Measurements from ENCODE around the gene HSPBP1.

The HSPBP1 gene

GRCh38 chr19:55255618-55256423 is 24.1 kb downstream of the HSPBP1 start:
- DNase-seq (ENCODE audit: low read depth) = peak; percentile 67

GRCh38 chr19:55254625-55254977 is 25.3 kb downstream of the HSPBP1 start:
- DNase-seq (ENCODE audit: low read depth) = no peak

GRCh38 chr19:55253842-55254624 is 25.9 kb downstream of the HSPBP1 start:
- no peak for DNase-seq (ENCODE audit: low read depth)

- no peak for DNase-seq (ENCODE audit: low read depth)
Measured at GRCh38 chr19:55252760-55253663, 26.9 kb downstream of the HSPBP1 start.

- peak; percentile 42 for DNase-seq (ENCODE audit: low read depth)
Measured at GRCh38 chr19:55251341-55252081, 28.4 kb downstream of the HSPBP1 start.

GRCh38 chr19:55250262-55251036 is 29.5 kb downstream of the HSPBP1 start:
- no peak for DNase-seq (ENCODE audit: low read depth)

- no peak for DNase-seq (ENCODE audit: low read depth)
Measured at GRCh38 chr19:55249841-55250240, 30.1 kb downstream of the HSPBP1 start.

- no peak for DNase-seq (ENCODE audit: low read depth)
Measured at GRCh38 chr19:55248704-55249103, 31.2 kb downstream of the HSPBP1 start.

GRCh38 chr19:55248166-55248675 is 31.7 kb downstream of the HSPBP1 start:
- DNase-seq (ENCODE audit: low read depth) = no peak

GRCh38 chr19:55247621-55248099 is 32.2 kb downstream of the HSPBP1 start:
- peak; percentile 22 for DNase-seq (ENCODE audit: low read depth)

GRCh38 chr19:55246462-55247451 is 33.2 kb downstream of the HSPBP1 start:
- DNase-seq (ENCODE audit: low read depth) = no peak

- DNase-seq (ENCODE audit: low read depth) = no peak
Measured at GRCh38 chr19:55245236-55245904, 34.5 kb downstream of the HSPBP1 start.

- DNase-seq (ENCODE audit: low read depth) = no peak
Measured at GRCh38 chr19:55244004-55244680, 35.8 kb downstream of the HSPBP1 start.

GRCh38 chr19:55242517-55242916 is 37.4 kb downstream of the HSPBP1 start:
- DNase-seq (ENCODE audit: low read depth) = no peak

- no peak for DNase-seq (ENCODE audit: low read depth)
Measured at GRCh38 chr19:55241935-55242464, 37.9 kb downstream of the HSPBP1 start.

GRCh38 chr19:55241143-55241934 is 38.6 kb downstream of the HSPBP1 start:
- DNase-seq (ENCODE audit: low read depth) = no peak

- DNase-seq (ENCODE audit: low read depth) = no peak
Measured at GRCh38 chr19:55240713-55241020, 39.2 kb downstream of the HSPBP1 start.

Data from ELR (cell line).